Tibial artery (tissue), 4 donors: ENCODE measurements around the gene UBAP2L.

Source experiments
- DNase-seq, 2 donors: peaks; one replicate each; pipeline ENCODE4 v3.0.0-alpha.2; 2019
- H3K27ac ChIP-seq, 2 donors: fragments of 200-600 bp; sonication (generic) in 1 of 2; 1 replicate in 1 of 2; 2 replicates in 1 of 2; pipeline ENCODE4 v1.5.1; 2018 to 2019; ENCODE audit warnings: mild to moderate bottlenecking in 1 of 2
- H3K27me3 ChIP-seq, 2 donors: fragments of 200-600 bp; sonication (generic) in 1 of 2; one replicate each; pipeline versions ENCODE4 v1.5.1 to v1.6.0; 2016 to 2019
- H3K36me3 ChIP-seq, 3 donors: fragments of 200-600 bp; sonication (generic) in 2 of 3; one replicate each; pipeline ENCODE4 v1.5.1; 2016 to 2019; ENCODE audit warnings: mild to moderate bottlenecking in 2 of 3
- H3K4me1 ChIP-seq, 4 donors: fragments of 200-600 bp; sonication (generic) in 2 of 4; 1 replicate in 3 of 4; 2 replicates in 1 of 4; pipeline ENCODE4 v1.5.1; 2016 to 2019
- H3K4me3 ChIP-seq, 2 donors: fragments of 200-600 bp; sonication (generic) in 1 of 2; 1 replicate in 1 of 2; 2 replicates in 1 of 2; pipeline ENCODE4 v1.5.1; 2018 to 2019; ENCODE audit warnings: mild to moderate bottlenecking in 2 of 2
- H3K9me3 ChIP-seq, 3 donors: fragments of 200-600 bp; sonication (generic) in 1 of 3; one replicate each; pipeline ENCODE4 v1.5.1; 2016 to 2019
- CTCF ChIP-seq, 2 experiments: fragments of 200-600 bp in 1 of 2; fragments of 450-650 bp in 1 of 2; IDR thresholded peaks; one replicate each; pipeline ENCODE4 v1.5.1; 2017 to 2019; ENCODE audit warnings: antibody characterized with exemption in 2 of 2, mild to moderate bottlenecking in 1 of 2, moderate library complexity in 1 of 2
- intact Hi-C: fragments of 100-400 bp; cut with DNase I; formaldehyde crosslinking; loops from one replicate; pipeline ENCODE4 v1.15.0; 2023; ENCODE audit warnings: low total_unique reads

Gene UBAP2L

GRCh38 chr1:154206196-154206595 lies 14.6 kb upstream of the UBAP2L start, which contains the start of gene CFAP141:
Gene CFAP141, minus strand, starts transcription at chr1:154206333. Its CDS starts 26 bp downstream, at chr1:154206307.
- no peaks in the 10 kb centered on the region for H3K4me1 ChIP-seq
- H3K36me3 ChIP-seq = peaks cover 54 to 65% (median 55%) of the 10 kb centered on the region in 3 donors
- intact Hi-C loops = no loop called here
- H3K27me3 ChIP-seq = no peaks in the 10 kb centered on the region
- no peak for TF ChIP-seq CTCF (IDR thresholded peaks at IDR 0.05)
- no peak within 1 kb of the TSS for H3K4me3 ChIP-seq
- H3K27ac ChIP-seq = no peak within 1 kb of the TSS
- no peak for DNase-seq
- H3K9me3 ChIP-seq = no peaks in the 10 kb centered on the region

- H3K36me3 ChIP-seq = peaks cover 65 to 75% (median 65%) of the 10 kb centered on the region in 3 donors
- no peaks in the 10 kb centered on the region for H3K27me3 ChIP-seq
- H3K9me3 ChIP-seq = no peaks in the 10 kb centered on the region
- DNase-seq = no peak
- no peak overlapping the region for H3K27ac ChIP-seq
- TF ChIP-seq CTCF (IDR thresholded peaks at IDR 0.05) = no peak
- no peak overlapping the region for H3K4me3 ChIP-seq
- no peaks in the 10 kb centered on the region for H3K4me1 ChIP-seq
- intact Hi-C loops = no loop called here
Observed at GRCh38 chr1:154207262-154207661, 13.5 kb upstream of the UBAP2L start.

- Histone ChIP-seq H3K36me3 (peaks cover 78 to 91% (median 81%) of the 10 kb centered on the region in 3 donors), H3K27ac (no peak overlapping the region), H3K4me1 (no peaks in the 10 kb centered on the region), H3K4me3 (no peak overlapping the region), H3K27me3 (no peaks in the 10 kb centered on the region), H3K9me3 (no peaks in the 10 kb centered on the region)
- TF ChIP-seq CTCF (IDR thresholded peaks at IDR 0.05) = no peak
- intact Hi-C loops = no loop called here
- no peak for DNase-seq
Observed at GRCh38 chr1:154208677-154209388, 11.9 kb upstream of the UBAP2L start.

- peaks cover 0 to 4% (median 1%) of the 10 kb centered on the region in 4 donors for H3K4me1 ChIP-seq
- H3K27ac ChIP-seq = no peak overlapping the region
- peaks cover 77 to 91% (median 85%) of the 10 kb centered on the region in 3 donors for H3K36me3 ChIP-seq
- DNase-seq = no peak
- intact Hi-C loops = no loop called here
- no peak overlapping the region for H3K4me3 ChIP-seq
- H3K9me3 ChIP-seq = no peaks in the 10 kb centered on the region
- no peak for TF ChIP-seq CTCF (IDR thresholded peaks at IDR 0.05)
- H3K27me3 ChIP-seq = no peaks in the 10 kb centered on the region
Observed at GRCh38 chr1:154212083-154212482, 8.7 kb upstream of the UBAP2L start.

GRCh38 chr1:154213274-154213673 lies 7.5 kb upstream of the UBAP2L start:
- Histone ChIP-seq H3K4me1 (peaks cover 0 to 16% (median 10%) of the 10 kb centered on the region in 4 donors), H3K4me3 (no peak overlapping the region), H3K27ac (no peak overlapping the region), H3K9me3 (no peaks in the 10 kb centered on the region), H3K27me3 (no peaks in the 10 kb centered on the region), H3K36me3 (peaks cover 68 to 89% (median 84%) of the 10 kb centered on the region in 3 donors)
- no peak for TF ChIP-seq CTCF (IDR thresholded peaks at IDR 0.05)
- DNase-seq = no peak
- intact Hi-C loops = no loop called here
